HG03097 (cell line): ENCODE data around the gene MYH7.

Source experiments
- ATAC-seq: cut with Tn5 transposase; IDR thresholded peaks from one replicate; pipeline ENCODE4 v1.9.1; 2021; ENCODE audit not compliant: unreplicated experiment, low FRiP score

The MYH7 gene

DNA sequence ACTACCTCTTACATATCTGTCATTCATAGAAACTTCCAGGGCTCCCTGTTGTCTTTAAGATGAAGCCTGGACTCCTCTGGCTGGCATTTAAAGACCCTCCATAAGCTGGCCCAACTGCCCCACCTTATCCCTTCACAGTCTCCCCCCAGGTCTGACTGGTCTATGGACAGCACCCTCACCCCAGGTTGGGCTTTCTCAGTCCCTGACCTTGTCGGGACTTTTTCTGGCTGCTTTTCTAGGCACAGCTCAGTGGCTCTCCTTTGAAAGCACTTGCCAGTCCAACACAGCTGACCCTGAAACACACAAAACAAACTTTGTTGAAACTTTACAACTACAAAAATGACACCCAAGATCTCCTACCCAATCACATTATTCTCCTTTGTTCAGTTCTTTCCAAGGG lies 13.9 kb upstream of the MYH7 start:
- ATAC-seq = no peak

DNA sequence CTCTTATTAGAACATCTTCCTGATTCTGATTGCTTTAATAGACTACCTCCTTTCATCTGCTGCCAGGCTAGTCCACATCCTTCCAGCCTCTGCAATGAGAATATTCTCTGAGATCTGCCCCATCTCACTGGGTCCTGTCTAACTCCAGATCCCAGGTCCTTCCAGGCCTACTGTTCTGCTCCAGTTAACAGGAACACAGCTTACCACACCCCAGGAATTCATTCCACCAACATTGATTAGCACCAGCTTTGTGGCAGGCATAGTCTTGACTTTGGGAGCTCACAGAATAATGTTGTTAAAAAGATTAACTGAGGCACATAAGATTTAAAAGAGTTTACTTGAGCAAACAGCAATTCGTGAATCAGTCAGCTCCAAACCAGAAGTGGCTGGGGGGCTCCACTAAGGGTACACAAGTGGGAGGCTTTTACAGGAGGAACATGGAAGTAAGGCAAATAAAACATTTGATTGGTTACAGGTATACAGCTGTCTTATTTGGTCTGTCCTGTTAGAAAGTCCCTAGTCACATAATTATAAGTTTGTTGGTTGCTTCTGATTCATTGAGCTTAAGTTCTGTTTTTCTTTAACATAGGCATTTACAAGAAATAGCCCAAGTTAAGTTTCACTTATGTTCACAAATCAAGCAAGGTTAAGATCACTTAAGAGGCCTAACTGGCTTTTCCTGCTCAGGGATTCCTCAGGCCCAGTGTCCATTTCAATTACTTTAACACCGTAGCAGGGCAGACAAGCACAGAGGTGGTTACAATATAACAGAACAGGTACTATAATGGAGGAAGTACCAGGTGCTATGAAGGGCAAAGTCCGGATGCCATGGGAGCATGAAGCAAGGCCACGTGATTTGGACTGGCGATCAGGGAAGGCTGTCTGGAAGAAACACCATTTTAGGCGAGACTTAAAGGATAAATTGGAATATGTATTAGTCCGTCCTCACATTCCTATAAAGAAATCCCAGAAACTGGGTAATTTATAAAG lies 12.2 kb upstream of the MYH7 start:
- no peak for ATAC-seq

DNA sequence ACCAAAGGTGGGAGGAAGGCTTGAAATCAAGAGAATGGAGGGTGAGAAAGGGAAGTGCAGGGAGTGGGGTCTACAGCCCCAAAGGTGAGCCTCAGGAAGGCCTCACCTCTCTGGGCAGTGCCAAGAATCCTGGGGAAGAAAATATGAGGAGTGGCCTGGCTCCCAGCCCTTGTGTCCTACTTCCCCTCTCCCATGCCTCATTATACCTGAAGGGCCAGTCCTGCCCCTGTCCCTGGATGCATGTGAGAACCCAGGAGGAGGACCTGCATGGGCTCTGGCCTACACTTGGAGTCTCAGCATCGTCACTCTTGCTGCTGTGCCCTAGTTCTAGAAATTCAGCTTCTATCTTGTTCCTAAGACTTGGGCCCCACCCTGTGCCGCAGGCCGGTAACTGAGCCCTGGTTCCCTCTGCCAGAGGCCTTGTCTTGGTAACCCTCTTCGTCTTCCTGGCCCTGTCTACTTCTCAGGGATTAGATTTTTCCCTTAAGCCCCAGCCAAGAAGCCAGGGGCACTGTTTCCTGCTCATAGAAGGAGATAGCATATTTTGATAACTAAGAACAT lies 10.9 kb upstream of the MYH7 start:
- ATAC-seq = no peak

DNA sequence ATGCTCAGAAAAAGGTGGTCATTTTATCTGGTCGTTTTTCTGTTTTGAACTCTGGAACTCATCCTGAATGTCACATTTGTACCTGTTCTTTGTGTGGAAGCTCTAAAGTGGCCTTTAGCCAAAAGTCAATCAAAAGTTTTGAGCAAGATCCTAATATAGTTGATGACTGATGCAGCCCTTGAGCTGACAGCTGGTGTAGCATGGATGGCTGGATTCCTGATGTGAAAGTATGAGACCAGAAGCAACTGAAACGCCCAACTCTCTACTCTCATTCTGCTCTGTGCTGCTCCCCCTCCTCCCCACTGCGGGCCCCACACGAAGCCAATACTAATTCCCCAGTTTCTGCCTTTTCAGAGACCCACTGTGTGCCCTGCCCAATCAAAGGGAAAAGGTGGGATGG lies 10.3 kb upstream of the MYH7 start:
- ATAC-seq = no peak

DNA sequence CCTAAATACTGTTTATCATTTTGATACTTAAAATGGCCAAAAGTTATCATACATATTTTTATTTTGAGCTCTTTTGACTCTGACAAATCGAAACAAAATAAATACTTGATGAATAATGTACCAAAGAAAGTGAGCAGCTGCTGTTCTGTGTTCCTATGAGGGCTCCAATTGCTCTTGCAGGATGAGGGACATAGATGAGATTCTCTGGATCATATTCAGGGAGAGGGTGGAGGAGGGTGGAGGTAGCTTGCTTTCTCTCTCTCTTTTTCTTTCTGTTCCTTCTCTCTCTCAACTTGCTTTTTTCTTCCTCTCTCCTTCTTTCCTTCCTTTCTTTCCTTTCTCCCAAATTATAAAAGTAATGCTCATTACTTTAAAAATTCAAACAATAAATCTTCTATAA lies 8.9 kb upstream of the MYH7 start:
- ATAC-seq = no peak

DNA sequence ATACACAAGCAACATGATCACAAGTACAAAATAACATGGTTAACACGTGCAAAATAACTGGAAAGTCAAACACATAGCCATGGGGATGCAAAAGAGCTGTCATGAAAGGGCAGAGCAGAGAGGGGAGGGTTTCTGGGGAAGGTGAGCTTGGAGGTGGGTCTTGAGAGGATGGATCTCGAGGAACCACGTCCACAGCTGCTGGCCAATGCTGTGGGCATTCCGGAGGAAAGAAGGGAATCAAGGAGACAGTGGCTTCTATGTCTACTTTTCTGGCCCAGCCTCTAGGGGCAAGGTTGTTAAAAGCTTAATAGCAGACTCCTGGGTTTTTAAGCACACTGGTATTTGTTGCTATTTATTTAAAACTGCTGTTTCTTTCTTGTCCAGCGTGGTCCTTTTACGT lies 8.4 kb upstream of the MYH7 start:
- ATAC-seq = no peak

DNA sequence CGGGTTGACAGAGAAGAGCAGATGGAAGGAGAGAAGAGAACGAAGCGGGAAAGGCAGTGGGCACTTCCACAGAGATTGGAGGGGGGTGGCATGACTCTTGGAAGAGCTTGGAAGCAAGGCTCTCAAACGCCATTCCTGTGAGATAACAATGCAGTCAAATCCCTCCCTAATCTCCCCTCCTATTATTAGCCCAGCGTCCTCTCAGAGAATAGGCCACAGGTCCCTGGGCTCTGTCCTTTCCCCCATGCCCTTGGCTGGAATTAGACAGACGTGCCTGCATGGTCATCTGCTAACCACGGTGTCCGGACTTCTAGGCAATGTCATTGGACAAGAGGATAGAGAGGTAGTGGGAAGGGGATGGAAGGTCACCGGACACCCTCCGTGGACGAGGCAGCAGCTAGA lies 8.0 kb upstream of the MYH7 start:
- ATAC-seq = no peak

DNA sequence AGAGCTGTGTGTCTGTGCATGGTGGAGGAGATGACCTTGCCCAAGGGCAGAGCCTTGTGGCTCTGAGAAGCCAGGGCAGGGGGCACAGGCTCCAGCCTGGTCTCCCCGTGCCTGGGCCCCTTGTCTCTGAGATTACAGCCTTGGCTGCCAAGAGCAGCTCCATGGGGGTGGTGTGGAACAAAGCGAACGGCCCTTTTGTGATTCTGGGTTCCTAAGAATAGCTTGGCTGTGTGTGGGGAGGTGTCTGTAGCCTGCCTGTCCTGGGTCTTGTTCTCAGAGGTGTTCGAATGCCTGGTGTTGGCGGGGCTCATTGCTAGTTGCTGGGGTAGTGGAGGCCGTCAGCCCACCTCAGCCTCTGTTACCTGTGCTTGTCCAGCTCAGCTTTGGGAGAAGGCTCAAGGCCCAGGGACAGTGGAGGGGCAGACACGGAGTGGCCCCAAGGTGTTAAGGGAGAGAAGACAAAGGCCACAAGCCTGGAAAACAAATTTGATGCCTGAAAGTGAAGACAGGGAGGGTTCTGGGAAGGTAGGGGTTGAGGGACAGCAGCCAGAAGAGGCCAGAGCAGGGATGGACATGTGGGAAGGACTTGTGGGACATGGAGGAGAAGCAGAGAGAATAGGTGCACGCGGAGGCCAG lies 7.4 kb upstream of the MYH7 start:
- ATAC-seq = no peak

DNA sequence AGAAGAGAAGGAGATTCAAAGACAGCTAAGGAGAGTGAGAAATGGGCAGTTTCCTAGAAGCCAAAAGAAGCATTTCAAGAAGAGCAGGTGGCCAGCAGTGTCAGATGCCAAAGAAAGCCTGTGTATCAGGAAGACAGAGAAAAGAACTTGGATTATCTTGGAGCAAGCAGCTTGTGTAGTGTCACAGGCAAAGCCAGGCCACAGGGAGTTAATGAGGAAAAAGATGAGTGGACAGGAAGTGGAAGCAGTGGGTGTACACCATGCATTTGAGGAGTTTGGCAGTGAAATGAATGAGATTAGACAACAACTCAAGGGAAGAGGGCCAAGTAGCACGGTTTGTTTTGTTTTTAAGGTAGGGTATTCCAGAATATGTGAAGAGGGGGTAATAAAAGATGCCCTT lies 5.6 kb upstream of the MYH7 start:
- ATAC-seq = no peak

DNA sequence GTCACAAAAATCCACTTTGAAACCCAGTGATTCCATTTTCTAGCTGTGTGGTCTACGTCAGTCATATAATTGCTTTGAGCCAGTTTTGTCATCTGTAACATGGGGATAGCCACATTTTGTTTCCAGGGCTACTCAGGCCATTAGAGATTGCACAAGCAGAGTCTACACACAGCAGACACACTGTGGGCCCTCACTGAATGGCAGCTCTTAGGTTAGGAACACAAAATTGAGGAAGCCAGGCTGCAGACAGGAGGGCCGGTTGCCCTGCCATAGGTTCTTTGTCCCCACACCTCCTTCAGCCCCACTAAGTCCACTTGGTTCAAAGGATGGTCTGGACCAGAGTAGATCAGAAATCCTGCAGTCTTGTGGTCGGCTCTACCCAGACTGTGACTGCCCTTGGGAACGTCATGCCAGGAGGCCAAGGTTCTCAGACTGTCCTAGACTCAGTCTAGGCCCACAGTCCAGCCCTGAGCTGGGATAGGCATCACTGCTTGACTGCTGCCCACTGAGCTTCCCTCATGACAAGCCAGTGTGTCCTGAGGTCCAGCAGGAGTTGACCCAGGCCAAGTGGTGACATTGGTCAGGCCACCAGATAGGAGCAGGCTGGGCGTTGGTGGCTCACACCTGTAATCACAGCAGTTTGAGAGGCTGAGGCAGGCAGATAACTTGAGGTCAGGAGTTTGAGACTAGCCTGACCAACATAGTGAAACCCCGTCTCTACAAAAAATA lies 3.8 kb upstream of the MYH7 start:
- ATAC-seq = no peak

DNA sequence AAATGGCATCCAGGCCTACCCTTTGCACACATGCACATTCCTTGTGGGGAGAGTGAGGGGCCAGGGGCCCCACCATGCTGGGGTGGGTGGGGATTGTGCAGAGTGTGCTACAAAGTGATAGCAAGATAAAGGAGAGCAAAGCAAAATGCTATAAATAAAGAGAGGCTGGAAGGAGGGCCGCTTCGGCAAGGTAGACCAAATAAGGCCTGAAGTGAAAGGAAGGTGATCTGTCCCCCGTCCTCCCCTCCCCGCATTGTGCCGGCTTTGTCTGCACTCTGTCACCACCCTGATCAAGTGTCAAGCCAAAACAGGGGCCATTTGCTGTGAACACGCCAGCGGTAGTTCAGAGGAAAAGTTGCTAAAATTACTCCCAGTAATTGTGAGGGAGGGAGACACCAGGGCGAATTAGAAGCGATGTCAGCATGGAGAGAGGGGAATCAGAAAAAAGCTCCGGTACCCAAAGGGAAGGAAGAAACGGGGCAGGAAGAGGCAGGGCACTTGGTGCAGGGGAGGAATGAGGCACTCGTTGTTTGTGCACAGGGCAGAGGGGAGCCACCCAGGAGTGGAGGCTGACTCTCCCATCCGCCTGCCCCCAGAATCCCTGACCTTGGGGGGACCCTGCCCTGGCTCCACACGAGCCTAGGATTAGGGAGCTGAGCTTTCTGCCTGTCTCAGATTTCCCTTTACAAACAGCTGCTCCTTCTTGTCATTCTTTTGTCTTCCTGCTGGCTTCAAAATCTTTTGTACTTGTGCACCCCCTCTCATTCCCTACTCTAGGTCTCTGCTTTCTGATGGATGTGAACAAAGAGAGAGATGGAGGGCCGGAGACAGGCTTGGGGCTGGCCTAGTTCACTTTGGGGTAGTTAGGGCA lies 2.9 kb upstream of the MYH7 start:
- no peak for ATAC-seq

DNA sequence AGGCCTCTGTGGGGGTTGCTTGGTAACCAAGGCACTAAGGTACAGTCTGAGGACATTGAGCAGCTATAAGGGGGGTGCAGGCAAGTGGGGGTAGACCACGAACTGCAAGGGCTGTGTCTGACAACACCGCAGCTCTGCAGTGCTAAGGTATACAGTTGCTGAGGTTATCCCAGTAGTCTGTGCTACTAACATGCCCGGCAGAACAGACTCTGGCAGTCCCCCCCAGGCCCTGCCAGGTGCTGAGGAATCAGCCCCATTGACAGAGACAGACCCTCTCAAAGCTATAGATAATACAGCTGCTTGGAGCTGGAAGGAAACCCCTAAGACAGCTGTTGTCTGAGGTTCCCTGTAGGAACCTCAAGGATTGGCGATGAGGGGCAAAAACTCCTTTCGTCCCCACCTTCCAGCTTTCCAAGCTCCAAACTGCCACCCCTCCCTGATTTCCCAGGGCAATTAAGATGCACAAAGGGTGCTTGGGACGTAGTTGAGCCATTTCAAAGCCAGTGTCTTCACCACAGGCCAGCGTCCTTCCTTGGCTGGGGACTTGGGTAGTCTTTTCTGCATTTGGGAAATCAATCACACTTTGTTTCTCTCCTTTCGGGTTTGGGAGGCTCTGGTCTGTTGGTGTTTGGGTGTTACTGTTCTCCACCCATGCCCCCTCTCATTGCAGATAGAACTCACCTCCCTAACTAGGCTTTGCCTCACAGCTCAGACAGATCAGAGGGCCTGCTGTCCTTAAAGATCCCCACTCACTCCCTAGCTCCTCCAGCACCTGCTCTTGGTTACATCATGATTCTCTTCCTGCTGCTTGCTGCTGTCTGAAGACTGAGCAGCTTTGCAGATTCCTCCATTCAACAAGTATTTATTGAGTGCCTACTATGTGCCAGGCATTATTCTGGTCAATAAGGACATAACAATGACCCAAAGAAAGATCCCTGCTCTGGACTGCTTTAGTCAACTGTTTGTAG lies 2.0 kb upstream of the MYH7 start:
- no peak for ATAC-seq

DNA sequence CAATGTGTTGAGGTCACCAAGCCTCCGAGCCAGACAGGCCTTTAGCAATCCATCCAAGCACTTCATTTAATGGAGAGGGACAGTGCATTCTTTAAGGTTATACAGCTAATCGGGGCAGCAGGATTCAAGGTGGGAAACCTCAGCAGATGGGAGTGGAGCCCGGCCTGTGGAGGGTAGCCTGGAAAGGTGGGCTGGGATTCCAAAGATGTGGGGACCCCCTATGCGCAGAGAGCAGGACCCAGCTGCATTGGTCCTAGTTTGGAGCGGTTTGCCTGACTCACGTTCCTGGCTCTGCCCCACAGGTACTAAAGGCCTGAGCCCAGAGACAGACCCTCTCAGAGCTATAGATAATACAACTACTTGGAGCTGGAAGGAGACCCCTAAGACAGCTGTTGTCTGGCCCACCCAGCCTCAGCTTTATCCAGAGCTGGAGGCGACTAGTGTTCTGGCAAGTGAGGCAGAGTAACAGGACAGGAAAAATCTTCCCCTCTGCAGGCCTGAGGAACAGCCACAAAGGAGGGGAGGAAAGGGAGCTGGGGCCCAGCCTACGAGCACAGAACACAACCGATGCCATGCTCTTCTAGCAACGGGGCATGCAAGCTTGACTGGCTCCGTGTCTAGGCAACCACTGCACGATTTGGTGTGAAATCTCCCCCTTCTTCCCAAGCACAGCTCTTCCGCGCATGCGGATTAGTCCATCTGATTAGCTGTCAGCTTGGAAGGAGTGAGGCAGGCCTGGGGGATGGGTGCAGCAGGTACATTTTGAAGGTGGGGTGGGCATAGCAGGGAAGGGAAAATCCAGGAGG lies 1.1 kb upstream of the MYH7 start:
- ATAC-seq = no peak

DNA sequence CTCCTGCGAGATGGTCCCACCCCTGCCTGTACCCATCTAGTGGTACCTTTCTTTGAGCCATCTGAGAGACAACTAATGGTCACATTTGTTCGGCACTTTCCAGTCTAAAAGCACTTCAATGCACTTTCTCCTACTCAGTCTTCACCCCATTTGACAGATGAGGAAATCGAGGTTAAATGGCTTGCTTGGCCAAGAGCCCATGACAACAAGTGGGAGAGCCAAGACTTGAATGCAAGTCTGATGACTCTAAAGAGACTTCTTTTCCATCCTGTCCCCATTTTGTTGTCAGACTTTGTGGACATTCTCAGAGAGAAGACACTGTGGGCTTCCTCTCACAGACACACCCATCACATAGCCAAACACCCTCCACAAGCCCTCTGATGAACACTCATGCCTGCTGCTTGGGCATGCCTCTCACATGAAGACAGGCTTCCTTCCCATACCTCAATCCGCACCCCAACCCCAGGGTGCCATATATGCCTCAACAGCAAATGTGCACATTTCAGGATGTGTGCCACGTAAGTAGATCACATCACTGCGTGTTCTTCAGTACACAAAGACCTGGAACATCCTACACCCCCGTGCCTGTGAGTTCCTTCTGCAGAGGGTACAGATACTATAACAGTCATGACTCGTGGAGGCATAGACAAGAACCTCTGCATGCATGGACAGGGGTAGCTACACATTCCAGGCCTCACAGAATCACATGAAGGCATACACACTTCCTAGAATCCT lies 805 bp downstream of the MYH7 start:
- ATAC-seq = no peak

DNA sequence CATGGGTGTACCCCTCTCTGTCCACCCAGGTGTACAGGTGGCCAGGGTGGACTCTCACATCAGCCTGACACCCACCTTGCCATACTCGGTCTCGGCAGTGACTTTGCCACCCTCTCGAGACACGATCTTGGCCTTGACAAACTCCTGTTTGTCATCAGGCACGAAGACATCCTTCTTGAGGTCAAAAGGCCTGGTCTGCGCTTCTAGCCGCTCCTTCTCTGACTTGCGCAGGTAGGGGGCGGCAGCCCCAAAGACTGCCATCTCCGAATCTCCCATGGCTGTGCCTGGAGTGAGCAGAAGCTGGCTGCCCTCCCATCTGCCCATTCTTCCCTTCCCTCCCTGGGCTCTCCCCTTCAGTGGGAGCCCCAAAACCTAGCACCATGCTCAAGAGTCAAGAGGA lies 2.0 kb downstream of the MYH7 start:
- ATAC-seq = no peak

DNA sequence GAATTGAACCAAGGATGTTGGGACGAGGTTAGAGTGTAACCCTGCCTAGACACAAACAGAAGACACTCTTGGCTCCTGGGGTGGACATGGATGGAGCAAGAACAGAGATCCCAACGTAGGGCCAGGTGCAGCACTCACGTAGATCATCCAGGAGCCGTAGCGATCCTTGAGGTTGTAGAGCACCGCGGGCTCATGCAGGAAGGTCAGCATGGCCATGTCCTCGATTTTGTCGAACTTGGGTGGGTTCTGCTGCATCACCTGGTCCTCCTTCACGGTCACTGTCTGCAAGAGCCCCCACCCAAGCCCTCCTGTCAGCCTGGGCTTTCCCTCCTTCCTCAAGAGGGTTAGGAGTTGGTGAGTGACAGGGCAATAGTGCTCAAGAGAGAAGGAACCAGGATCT lies 2.5 kb downstream of the MYH7 start:
- no peak for ATAC-seq

DNA sequence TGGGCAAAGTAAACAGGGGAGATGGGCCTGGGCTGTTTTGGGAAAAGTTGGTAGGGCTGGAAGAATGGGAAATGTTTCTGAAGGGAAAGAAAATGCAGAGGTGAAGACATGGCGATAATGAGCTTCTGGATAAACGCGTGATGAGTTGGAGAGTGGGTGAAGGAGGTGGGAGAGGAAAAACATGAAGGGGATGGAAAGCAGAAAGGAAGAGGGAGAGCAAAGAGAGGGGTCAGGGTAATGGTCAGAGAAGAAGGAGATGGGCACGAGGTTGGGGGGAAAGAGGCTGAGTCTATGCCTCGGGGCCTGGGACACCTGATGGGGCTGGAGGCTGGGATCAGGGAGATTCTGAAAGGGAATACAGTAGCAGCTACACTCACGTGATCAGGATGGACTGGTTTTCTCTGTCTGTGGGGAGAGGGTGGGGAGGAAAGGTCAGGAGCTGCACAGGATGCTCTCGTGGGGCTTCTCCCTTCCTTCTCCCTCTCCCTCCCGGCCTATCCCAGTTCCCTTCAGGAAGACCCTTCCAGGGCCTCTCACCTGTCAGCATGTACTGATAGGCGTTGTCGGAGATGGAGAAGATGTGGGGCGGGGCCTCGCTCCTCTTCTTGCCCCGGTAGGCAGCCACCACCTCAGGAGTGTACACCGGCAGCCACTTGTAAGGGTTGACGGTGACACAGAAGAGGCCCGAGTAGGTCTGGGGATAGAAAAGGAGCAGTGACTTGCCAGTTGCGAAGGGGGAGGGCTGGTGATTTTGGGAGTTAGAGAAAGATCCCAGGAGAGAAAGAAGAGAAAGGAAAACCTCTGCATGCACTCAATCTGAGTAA lies 3.1 kb downstream of the MYH7 start:
- no peak for ATAC-seq
